ENCODE results near the gene CCDC97.

The CCDC97 gene

DNA sequence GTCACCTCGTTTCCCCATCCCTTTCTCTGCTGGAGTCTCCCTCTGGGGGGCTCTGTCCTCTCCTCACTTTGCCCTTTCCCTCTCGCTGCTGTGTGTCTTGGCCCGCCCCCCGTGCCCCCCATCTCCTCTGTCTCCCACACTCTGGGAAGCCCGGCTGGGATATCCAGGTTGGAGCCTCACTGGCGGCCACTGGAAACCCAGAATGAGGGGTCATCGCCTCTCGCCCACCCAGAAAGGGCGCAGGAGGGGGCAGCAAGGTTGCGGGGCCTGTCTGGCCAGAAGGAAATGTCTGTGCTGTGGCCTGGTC, 15.6 kb downstream of the CCDC97 start:
- CTCF ChIA-PET = interaction anchor here (0.7 to 1.7 kb wide), 3 partner anchors 27 to 381 kb away, joined by 3 to 9 read pairs (median 7); partner anchors contain the start of gene TGFB1
- no peak for TF ChIP-seq ZNF624 (tag by site-specific recombination; IDR thresholded peaks at IDR 0.05)
- TF ChIP-seq ZNF350 (tag by site-specific recombination; IDR thresholded peaks at IDR 0.05) = no peak
- no peak for TF ChIP-seq ZNF292 (tag by site-specific recombination; IDR thresholded peaks at IDR 0.05; ENCODE audit: borderline replicate concordance, low read depth)
- TF ChIP-seq ZBTB1 (tag by site-specific recombination; IDR thresholded peaks at IDR 0.05) = no peak
- TF ChIP-seq, protein P1, sequence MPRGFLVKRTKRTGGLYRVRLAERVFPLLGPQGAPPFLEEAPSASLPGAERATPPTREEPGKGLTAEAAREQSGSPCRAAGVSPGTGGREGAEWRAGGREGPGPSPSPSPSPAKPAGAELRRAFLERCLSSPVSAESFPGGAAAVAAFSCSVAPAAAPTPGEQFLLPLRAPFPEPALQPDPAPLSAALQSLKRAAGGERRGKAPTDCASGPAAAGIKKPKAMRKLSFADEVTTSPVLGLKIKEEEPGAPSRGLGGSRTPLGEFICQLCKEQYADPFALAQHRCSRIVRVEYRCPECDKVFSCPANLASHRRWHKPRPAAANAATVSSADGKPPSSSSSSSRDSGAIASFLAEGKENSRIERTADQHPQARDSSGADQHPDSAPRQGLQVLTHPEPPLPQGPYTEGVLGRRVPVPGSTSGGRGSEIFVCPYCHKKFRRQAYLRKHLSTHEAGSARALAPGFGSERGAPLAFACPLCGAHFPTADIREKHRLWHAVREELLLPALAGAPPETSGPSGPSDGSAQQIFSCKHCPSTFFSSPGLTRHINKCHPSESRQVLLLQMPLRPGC (tag by site-specific recombination; IDR thresholded peaks at IDR 0.05) = no peak
- TF ChIP-seq ZSCAN18 (tag by site-specific recombination; IDR thresholded peaks at IDR 0.05) = no peak
- TF ChIP-seq ZFP69B (tag by site-specific recombination; IDR thresholded peaks at IDR 0.05) = no peak
- TF ChIP-seq, protein P2, sequence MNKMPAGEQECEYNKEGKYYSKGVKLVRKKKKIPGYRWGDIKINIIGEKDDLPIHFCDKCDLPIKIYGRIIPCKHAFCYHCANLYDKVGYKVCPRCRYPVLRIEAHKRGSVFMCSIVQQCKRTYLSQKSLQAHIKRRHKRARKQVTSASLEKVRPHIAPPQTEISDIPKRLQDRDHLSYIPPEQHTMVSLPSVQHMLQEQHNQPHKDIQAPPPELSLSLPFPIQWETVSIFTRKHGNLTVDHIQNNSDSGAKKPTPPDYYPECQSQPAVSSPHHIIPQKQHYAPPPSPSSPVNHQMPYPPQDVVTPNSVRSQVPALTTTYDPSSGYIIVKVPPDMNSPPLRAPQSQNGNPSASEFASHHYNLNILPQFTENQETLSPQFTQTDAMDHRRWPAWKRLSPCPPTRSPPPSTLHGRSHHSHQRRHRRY (tag by site-specific recombination; IDR thresholded peaks at IDR 0.05) = no peak
- TF ChIP-seq ZNF704 (tag by site-specific recombination; IDR thresholded peaks at IDR 0.05) = no peak
- TF ChIP-seq ZNF140 (tag by site-specific recombination; IDR thresholded peaks at IDR 0.05) = no peak
- no peak for TF ChIP-seq ZNF623 (tag by site-specific recombination; IDR thresholded peaks at IDR 0.05)
- TF ChIP-seq ZNF112 (tag by site-specific recombination; IDR thresholded peaks at IDR 0.05) = no peak
- TF ChIP-seq ZNF660 (tag by site-specific recombination; IDR thresholded peaks at IDR 0.05) = no peak
- no peak for TF ChIP-seq ZNF311 (tag by site-specific recombination; IDR thresholded peaks at IDR 0.05; ENCODE audit: borderline replicate concordance)
- no peak for TF ChIP-seq ZNF221 (tag by site-specific recombination; IDR thresholded peaks at IDR 0.05; ENCODE audit: borderline replicate concordance)
- TF ChIP-seq, protein P3, sequence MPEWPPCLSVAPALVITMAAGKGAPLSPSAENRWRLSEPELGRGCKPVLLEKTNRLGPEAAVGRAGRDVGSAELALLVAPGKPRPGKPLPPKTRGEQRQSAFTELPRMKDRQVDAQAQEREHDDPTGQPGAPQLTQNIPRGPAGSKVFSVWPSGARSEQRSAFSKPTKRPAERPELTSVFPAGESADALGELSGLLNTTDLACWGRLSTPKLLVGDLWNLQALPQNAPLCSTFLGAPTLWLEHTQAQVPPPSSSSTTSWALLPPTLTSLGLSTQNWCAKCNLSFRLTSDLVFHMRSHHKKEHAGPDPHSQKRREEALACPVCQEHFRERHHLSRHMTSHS (tag by site-specific recombination; IDR thresholded peaks at IDR 0.05) = no peak
- no peak for TF ChIP-seq ZBTB26 (tag by site-specific recombination; optimal IDR thresholded peaks at IDR 0.05)
- Histone ChIP-seq H3K36me3 (ENCODE audit: control insufficient read depth in 2 of 2, insufficient read depth in 1 of 2, low read length in 2 of 2) (peaks cover 17 to 41% of the 10 kb centered on the region in 2 experiments; a peak in 2 of 3 replicates), H3K4me1 (ENCODE audit: control insufficient read depth, insufficient read depth, low read length) (peaks cover 22% of the 10 kb centered on the region), H3K4me3 (ENCODE audit: low read depth, low read length) (no peak overlapping the region), H3K27ac (ENCODE audit: extremely low read depth, low read depth, low read length) (peak overlapping the region; percentile 28; the same call in 1 of the 2 replicates), H3K9me3 (ENCODE audit: control insufficient read depth, insufficient read depth, low read depth, low read length) (no peaks in the 10 kb centered on the region)
- POLR2A ChIA-PET = interaction anchor here (0.6 to 2.5 kb wide), 6 partner anchors 14 to 136 kb away, joined by 3 to 10 read pairs (median 4); partner anchors contain the start of gene HNRNPUL1
